Measurements from ENCODE around the gene BRAF.
"Not testable (repeated sequence)": the region's sequence is repeated elsewhere in the genome, so short reads cannot be mapped to it uniquely, and the experiment has no call there.

BRAF gene

DNA sequence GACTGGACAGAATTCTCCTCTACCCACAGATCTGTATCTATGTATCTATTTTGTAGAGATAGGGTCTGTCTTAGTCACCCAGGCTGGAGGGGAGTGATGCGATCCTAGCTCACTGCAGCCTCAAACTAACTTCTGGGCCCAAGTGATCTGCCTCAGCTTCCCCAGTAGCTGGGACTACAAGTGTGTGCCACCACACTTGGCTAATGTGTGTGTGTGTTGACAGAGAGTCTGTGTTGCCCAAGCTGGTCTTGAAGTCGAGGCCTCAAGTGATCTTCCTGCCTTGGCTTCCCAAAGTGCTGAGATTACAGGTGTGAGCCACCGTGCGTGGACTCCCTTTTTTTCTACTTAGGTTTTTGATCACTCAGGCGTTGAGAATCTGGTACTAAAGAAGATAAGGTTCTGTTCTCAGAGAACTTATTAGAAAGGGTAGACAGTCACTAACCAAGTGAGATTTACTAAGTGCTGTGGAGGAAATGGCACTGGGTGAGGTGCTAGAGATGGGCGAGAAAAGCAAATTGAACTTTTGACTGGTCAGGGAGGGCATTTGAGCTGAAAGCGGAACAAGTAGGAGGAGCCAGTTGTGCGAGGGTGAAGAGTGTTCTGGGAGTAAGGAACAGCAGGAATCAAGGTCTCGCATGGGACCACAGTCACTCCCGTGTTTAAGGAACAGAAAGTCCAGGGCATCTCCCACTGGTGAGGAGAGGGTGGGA lies 210.2 kb downstream of the BRAF start:
- DNase-seq (ENCODE audit: low read depth in 4 of 4, low spot score in 1 of 4), result no peak

DNA sequence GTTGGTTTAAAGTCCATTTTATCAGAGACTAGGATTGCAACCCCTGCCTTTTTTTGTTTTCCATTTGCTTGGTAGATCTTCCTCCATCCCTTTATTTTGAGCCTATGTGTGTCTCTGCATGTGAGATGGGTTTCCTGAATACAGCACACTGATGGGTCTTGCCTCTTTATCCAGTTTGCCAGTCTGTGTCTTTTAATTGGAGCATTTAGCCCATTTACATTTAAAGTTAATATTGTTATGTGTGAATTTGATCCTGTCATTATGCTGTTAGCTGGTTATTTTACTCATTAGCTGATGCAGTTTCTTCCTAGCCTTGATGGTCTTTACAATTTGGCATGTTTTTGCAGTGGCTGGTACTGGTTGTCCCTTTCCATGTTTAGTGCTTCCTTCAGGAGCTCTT lies 212.3 kb downstream of the BRAF start:
- DNase-seq (ENCODE audit: low read depth in 4 of 4, low spot score in 1 of 4), result not testable (repeated sequence)

- not testable (repeated sequence) for DNase-seq (ENCODE audit: low read depth in 4 of 4, low spot score in 1 of 4)
Measured at GRCh38 chr7:140708764-140709163, 216.0 kb downstream of the BRAF start.

DNA sequence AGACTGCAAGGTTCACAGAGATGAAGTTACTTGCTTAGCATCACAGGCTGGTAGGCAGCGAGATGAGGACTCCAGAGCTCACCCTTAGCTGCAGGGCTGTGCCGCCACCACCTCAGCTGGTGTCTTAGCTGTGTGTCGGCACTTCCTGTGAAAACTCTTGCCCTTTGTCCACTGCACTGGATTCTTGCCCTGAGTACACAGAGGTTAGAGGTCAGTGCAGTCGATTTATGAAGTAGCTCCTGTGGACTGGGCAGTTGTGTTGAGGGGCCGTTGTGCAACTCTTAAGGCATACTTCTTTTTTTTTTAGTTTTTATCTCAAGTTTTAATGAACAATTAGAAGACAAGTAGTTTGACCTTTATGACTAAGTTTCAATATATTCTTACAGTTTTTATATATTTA lies 217.6 kb downstream of the BRAF start:
- no peak for DNase-seq (ENCODE audit: low read depth in 4 of 4, low spot score in 1 of 4)

- DNase-seq (ENCODE audit: low read depth in 4 of 4, low spot score in 1 of 4), result no peak
Measured at GRCh38 chr7:140704205-140704604, 220.5 kb downstream of the BRAF start.

DNA sequence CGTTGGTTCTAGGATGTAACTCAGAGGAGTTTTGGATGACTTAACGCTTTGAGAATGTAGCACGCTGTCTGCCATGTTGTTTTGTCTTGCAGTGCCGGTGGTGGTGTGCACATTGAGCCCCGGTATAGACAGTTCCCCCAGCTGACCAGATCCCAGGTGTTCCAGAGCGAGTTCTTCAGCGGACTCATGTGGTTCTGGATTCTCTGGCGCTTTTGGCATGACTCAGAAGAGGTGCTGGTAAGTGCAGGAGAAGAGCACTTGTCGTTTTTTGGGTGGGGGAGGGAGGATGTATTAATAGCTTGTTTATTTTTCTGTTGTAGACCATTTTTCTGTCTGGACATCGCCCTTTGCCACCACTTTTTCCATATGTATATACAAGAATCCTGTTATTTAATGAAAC lies 222.0 kb downstream of the BRAF start:
- DNase-seq (ENCODE audit: low read depth in 4 of 4, low spot score in 1 of 4), result no peak

GRCh38 chr7:140698477-140698876 lies 226.3 kb downstream of the BRAF start:
- DNase-seq (ENCODE audit: low read depth in 4 of 4, low spot score in 1 of 4), result no peak

GRCh38 chr7:140697447-140698143 lies 227.1 kb downstream of the BRAF start:
- no peak for DNase-seq (ENCODE audit: low read depth in 4 of 4, low spot score in 1 of 4)

GRCh38 chr7:140696680-140697446 lies 227.9 kb downstream of the BRAF start, which contains the start of gene NDUFB2:
Gene NDUFB2 (plus strand): TSS chr7:140696708. CDS start chr7:140696745, 37 bp downstream.
- DNase-seq (ENCODE audit: low read depth in 4 of 4, low spot score in 1 of 4), result peak in 3 of 4 experiments; percentile 62 to 90 (median 63)

DNA sequence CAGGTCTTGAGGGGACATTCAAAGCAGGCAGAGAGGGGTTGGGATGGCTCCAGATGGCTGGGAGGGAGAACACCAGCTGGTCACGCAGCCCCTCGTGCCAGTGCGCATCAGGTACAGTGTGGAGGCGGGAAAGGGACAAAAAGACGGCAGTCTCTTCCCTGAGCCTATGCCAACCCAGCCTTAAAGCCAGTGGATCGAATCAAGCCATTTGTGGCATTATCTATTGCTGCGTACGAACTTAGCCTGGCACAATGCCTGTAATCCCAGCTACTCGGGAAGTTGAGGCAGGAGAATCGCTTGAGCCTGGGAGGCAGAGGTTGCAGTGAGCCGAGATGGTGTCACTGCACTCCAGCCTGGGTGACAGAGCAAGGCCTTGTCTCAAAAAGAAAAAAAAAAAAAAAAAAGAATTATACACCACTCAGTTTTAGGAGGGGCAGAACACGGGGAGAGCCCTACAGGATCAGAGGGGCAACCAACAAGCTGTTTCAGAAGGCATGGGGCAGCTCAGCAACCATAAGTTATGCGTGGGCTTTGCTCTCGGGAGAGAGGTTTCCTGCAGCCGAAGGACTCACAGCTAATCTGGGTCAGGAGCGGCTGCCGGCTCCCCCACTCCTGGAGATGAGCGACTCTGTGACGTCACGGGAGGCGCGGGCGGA lies 228.6 kb downstream of the BRAF start:
- DNase-seq (ENCODE audit: low read depth in 4 of 4, low spot score in 1 of 4), result peak in 3 of 4 experiments; percentile 91 to 93 (median 92)

DNA sequence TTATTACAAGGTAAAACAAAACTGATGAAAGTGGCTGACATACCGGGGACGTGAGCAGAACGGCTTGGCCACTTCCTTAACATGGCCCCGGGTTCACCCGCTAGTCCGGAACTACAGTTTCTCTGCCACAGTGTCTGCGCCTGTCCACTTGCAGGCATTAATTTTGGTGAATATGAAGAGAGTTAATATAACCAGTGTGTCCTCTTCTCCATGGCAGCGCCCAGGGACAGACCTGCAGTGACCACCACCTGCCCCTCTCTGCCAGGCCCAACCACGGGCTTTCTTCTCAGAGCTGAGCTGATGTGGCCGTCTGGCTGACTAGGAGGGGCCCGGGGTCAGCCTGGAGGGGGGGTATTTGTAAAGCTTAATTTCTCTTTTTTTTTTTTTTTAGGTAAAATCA lies 229.3 kb downstream of the BRAF start:
- DNase-seq (ENCODE audit: low read depth in 4 of 4, low spot score in 1 of 4), result no peak

GRCh38 chr7:140694592-140694991 lies 230.1 kb downstream of the BRAF start:
- DNase-seq (ENCODE audit: low read depth in 4 of 4, low spot score in 1 of 4), result no peak

DNA sequence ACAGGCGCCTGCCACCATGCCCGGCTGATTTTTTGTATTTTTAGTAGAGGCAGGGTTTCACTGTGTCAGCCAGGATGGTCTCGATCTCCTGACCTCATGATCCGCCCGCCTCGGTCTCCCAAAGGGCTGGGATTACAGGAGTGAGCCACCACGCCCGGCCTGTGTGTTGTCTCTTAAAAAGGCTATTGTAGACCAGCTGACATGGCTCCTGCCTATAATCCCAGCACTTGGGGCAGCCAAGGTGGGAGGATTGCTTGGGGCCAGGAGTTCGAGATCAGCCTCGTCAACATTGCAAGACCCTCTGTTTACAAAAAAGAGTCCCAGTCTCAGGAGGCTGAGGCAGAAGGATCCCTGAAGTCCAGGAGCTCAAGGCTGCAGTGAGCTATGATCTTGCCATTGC lies 230.9 kb downstream of the BRAF start:
- not testable (repeated sequence) for DNase-seq (ENCODE audit: low read depth in 4 of 4, low spot score in 1 of 4)

- DNase-seq (ENCODE audit: low read depth in 4 of 4, low spot score in 1 of 4), result no peak
Measured at GRCh38 chr7:140691376-140692045, 233.2 kb downstream of the BRAF start.

DNA sequence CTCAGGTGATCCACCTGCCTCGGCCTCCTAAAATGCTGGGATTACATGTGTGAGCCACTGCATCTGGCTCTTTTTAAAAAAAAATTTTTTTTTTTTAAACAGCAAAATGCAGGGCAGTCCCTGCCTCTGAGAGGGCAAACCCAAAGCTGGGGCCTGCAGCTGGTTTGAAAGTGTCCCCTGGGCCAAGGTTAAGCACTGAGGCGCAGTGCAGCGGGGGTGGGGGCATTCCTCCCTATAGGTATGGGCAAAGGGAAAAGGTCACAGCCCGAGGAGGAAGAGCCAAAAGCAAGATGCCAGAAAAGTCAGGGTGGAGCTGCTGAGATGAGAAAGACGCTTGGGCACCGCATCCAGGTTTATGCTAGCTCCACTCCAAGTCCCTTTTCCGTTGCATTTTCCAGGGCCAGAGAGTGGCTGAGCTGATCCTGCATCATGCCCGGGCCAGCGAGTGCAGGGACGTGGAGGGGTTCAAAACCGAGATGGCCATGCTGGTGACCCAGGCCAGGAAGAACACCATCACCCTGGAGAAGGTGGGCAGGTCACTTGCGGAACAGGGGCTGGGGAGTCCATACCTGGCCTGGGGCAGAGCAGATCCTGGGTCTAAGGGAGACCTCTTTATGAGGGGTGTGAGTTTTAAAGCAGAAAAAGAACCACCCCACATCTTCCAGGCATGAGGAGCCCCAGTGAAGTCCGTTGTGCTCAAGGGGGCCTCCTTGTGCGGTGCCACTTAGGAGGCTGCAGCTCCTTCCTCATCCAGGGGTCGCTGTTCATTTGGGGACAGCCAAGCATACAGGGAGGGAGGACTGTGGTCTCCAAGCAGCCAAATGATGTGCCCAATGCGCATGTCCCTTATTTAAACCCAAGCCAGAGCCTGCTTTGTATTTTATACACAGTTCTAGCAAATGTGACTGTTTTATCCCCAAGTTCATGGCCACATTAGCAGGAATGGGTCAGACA lies 235.3 kb downstream of the BRAF start:
- DNase-seq (ENCODE audit: low read depth in 4 of 4, low spot score in 1 of 4), result no peak

GRCh38 chr7:140688341-140688740 lies 236.4 kb downstream of the BRAF start:
- no peak for DNase-seq (ENCODE audit: low read depth in 4 of 4, low spot score in 1 of 4)

DNA sequence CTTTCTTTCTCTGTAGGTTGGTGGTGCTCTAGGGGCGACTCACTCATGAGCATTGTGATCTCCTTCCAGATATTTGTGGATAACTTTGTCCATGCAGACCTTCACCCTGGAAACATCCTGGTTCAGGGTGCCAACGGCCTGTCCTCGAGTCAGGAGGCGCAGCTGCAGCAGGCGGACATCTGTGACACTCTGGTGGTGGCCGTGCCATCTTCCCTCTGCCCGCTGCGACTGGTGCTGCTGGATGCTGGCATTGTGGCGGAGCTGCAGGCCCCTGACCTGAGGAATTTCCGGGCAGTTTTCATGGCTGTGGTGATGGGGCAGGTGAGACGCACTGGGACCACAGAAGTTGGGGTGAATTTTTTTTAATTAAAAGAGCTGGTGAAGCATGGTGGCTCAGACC lies 237.8 kb downstream of the BRAF start:
- no peak for DNase-seq (ENCODE audit: low read depth in 4 of 4, low spot score in 1 of 4)

GRCh38 chr7:140685407-140686087 lies 239.2 kb downstream of the BRAF start:
- DNase-seq (ENCODE audit: low read depth in 4 of 4, low spot score in 1 of 4), result no peak
